NCI-H226 (cell line): ENCODE measurements around the gene TBC1D19.
"Not testable (repeated sequence)": the region's sequence is repeated elsewhere in the genome, so short reads cannot be mapped to it uniquely, and the experiment has no call there.

Source experiments
- DNase-seq: peaks from one replicate; pipeline ENCODE4 v3.0.0-alpha.2; 2015

Gene TBC1D19

GRCh38 chr4:26583865-26584652, at the start of gene TBC1D19:
Gene TBC1D19, plus strand, starts transcription at chr4:26584084. Its CDS starts 110 bp downstream, at chr4:26584194.
- DNase-seq: peak; percentile 69

GRCh38 chr4:26542991-26543390, 40.9 kb upstream of the TBC1D19 start:
- DNase-seq: no peak

- DNase-seq: no peak
Observed at GRCh38 chr4:26544421-26544820, 39.5 kb upstream of the TBC1D19 start.

GRCh38 chr4:26548379-26548778, 35.5 kb upstream of the TBC1D19 start:
- DNase-seq: not testable (repeated sequence)

GRCh38 chr4:26557164-26557563, 26.7 kb upstream of the TBC1D19 start:
- DNase-seq: peak; percentile 72

- DNase-seq: no peak
Observed at GRCh38 chr4:26558166-26558895, 25.6 kb upstream of the TBC1D19 start.

- no peak for DNase-seq
Observed at GRCh38 chr4:26566133-26566532, 17.8 kb upstream of the TBC1D19 start.

GRCh38 chr4:26568446-26568994, 15.4 kb upstream of the TBC1D19 start:
- peak; percentile 50 for DNase-seq

- no peak for DNase-seq
Observed at GRCh38 chr4:26570596-26570995, 13.3 kb upstream of the TBC1D19 start.

GRCh38 chr4:26573389-26573794, 10.5 kb upstream of the TBC1D19 start:
- DNase-seq: no peak

- DNase-seq: no peak
Observed at GRCh38 chr4:26574563-26574962, 9.3 kb upstream of the TBC1D19 start.

GRCh38 chr4:26576231-26576739, 7.6 kb upstream of the TBC1D19 start:
- no peak for DNase-seq

GRCh38 chr4:26577066-26577465, 6.8 kb upstream of the TBC1D19 start:
- no peak for DNase-seq

GRCh38 chr4:26579169-26579568, 4.7 kb upstream of the TBC1D19 start:
- DNase-seq: no peak

GRCh38 chr4:26581341-26581740, 2.5 kb upstream of the TBC1D19 start:
- DNase-seq: not testable (repeated sequence)

GRCh38 chr4:26583538-26583864, 383 bp upstream of the TBC1D19 start:
- DNase-seq: peak; percentile 1

GRCh38 chr4:26584725-26585124, 841 bp downstream of the TBC1D19 start:
- no peak for DNase-seq

- DNase-seq: no peak
Observed at GRCh38 chr4:26589705-26590104, 5.8 kb downstream of the TBC1D19 start.

GRCh38 chr4:26590639-26591038, 6.8 kb downstream of the TBC1D19 start:
- DNase-seq: peak; percentile 6

GRCh38 chr4:26593557-26593956, 9.7 kb downstream of the TBC1D19 start:
- DNase-seq: not testable (repeated sequence)

- DNase-seq: no peak
Observed at GRCh38 chr4:26594371-26594770, 10.5 kb downstream of the TBC1D19 start.

GRCh38 chr4:26594778-26595177, 10.9 kb downstream of the TBC1D19 start:
- DNase-seq: no peak

- no peak for DNase-seq
Observed at GRCh38 chr4:26596843-26597242, 13.0 kb downstream of the TBC1D19 start.

- DNase-seq: no peak
Observed at GRCh38 chr4:26601204-26601603, 17.3 kb downstream of the TBC1D19 start.
